DMS 273 (cell line): ENCODE results near the gene TRMT1.
A peak's percentile ranks its signal among the peaks of the same experiment; 100 is the strongest.
"Not testable (repeated sequence)": the region's sequence is repeated elsewhere in the genome, so short reads cannot be mapped to it uniquely, and the experiment has no call there.

Source experiments
- DNase-seq: peaks from one replicate; lab custom pipeline; 2025; ENCODE audit not compliant: unreplicated experiment; lab: John Stamatoyannopoulos, UW

TRMT1 gene

DNA sequence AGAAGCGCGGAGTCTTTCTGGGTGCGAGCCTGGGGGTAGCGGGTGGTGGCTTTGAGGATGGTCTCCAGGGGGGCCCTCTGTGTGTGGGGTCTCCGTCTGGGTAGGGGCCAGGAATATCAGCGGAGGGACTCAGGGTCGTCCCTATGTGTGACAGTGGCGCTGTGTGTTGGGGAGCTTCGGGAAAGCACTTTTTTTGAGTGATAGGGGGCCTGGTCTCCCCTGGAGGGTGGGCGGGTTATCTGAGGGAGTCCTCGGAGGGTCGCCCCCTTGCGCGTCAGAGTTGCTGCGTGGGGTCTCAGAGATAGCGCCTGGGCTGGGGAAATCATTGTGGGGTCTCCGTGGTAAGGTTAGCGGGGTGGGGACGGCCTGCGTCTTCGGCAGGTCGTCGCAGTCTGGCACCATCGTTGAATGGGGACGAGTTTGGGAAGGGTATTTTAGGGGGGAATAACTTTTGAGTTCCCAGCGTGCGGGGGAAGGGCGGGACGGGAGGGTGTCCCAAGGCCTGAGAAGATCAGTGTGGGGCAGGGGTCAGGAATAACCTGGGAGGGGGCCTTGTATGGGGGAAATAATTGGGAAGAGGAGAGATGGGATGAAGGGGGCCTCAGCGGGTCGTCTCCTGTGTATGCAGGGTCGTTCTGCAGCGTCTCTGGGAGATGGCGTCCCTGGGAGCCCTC, 34.5 kb upstream of the TRMT1 start:
- peak; percentile 69 for DNase-seq

DNA sequence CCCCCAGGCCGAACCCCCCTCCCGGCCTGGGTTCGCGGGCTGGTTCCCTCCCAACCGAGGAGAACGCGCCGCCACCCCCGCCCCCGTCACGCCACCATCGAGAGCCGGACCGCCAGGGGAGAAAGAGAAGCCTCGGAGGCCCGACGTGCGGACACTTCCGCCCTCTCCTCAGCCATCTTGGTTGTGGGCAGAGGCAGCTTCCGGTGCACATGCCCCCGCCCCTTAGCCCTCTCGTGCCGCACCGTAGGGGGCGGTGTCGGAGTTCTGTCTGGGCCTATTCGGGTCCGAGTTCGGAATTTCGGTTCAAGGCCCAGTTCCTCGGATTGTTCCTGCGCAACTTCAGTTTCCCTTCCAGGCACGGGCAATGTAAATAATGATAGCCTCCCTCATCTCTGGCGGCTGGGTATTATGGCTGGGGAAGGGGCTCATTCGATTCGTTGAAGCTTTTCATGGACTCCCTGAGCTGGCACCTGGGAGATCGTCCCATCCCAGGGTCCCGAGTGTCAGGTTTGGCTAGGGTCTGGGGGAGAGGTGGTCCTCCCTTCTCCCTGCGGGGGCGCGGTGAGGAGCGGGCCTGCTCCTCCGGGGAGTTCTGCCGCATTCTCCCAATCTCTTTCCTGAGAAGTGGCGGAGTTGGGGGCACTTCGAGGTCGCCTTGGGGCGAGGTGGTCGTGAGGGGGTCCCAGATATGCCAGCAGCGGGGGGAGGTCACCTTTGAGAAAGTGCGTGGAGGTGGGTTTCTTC, 33.8 kb upstream of the TRMT1 start, which contains the start of the genes IER2 and STX10:
Gene IER2 (plus strand): TSS at position 225 of the 744 bp plus-strand sequence. CDS start 2,776 bp downstream, outside the sequence.
Gene STX10 (minus strand): TSS at position 189 of the 744 bp plus-strand sequence. CDS start 202 bp downstream, outside the sequence.
- DNase-seq: peak; percentile 98

DNA sequence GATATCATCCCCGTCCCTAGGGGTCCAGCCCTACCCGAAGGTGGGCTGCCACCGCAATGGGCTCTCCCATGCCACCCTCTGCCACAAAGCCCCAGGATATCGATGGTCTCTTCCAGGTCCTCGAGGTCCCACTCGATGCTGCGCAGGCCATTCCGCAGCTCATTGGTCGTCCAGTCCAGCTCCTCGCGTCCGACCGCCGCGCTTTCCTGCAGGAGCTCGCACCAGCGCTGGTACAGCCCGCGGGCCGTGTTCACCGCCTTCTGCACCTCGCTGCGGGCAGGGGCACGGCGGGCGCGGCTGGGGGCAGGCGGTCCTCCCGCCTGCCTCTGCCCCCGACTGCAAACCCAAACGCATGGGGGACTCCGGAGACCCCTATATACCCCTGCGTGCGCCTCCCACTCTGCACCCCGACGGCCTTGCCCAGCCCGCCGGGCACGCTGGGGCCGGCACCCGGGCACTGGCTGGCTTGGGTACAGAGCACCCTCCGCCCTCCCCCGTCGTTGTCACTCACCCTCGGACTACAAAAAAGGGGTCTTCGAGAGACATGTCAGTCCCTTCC, 33.2 kb upstream of the TRMT1 start:
- DNase-seq: peak; percentile 75

DNA sequence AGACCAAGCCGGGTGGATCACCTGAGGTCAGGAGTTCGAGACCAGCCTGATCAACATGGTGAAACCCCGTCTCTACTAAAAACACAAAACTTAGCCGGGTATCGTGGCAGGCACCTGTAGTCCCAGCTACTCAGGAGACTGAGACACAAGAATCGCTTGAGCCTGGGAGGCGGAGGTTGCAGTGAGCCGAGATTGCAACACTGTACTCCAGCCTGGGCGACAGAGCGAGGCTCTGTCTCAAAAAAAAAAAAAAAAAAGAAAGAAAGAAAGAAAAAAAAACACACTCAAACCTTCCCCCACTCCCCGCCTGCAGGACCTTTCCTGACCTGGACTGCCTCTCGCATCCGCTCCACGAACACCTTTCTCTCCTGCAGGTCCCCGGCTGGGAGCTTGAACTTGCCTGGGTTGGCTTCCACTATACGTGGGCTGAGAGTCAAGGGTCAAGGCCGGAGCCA, 32.7 kb upstream of the TRMT1 start:
- not testable (repeated sequence) for DNase-seq

DNA sequence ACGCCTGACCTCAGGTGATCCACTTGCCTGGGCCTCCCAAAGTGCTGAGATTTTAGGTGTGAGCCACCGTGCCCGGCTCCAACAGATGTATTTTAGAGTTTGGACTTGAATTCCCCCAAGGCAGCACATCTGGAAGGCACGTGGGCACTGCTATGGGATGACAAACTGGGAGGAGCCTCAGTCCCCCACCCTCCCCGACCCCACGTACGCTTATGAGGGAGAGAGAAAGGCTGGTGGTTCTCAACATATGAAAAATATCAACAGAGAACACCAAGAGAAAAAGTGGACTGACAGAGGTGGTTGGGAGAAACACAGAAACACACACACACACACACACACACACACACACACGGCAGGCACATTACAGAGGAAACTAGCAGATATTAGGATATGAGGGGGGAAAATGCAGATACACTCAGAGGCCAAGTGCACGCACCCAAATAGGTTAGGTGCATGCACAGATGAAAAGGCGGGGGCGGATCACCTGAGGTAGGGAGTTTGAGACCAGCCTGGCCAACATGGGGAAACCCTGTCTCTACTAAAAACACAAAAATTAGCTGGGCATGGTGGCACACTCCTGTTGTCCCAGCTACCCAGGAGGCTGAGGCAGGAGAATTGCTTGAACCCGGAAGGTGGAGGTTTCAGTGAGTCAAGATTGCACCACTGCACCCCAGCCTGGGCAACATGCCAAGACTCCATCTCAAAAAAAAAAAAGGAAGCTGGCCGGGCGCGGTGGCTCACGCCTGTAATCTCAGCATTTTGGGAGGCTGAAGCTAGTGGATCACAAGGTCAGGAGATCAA, 30.4 kb upstream of the TRMT1 start:
- DNase-seq: no peak

DNA sequence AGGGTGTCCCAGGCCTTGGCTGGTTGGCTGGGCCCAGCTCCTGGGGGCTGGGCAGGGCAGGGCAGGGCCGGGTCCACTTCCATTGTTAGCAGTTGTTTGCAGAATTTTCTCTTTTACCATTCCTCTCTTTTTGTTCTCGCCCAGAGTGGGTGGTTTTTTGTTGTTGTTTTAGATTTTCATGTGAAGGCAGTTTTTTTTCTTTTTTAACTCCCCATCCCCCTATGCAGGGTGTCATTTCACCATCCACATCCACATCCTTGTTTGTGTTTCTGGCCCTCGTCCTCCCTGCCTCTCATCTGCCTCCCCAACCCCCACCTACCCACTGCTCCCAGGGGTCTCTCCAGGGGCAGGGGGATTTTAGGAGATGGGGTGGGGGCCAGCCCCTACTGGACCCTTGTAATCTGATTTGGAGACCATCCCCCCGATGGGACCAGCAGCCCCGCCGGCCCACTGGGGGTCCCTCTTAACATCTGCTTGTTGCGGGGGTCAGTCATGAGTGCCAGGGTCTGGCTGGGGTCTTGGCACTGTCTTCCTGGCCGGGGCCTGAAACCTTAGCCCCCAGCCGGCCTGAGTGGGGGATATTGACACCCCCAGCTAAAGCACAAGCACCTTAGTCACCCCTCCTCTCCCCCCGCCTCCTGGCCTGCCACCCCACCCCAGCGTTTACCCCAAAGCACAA, 23.2 kb upstream of the TRMT1 start:
- DNase-seq: no peak

DNA sequence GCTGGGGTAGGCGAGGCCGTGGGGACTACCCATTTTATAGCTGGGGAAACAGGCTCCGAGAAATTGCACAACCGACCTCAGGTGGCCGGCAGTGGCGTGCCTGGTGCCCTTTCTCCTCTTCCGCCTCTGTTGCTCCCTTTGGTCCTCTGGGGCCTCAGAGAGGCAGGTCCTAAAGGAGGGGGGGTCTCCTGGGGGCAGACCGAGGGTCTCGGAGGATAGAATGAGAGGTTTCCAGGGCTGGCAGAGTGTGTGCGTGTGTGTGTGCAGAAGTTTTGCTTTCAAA, 22.3 kb upstream of the TRMT1 start:
- DNase-seq: no peak

DNA sequence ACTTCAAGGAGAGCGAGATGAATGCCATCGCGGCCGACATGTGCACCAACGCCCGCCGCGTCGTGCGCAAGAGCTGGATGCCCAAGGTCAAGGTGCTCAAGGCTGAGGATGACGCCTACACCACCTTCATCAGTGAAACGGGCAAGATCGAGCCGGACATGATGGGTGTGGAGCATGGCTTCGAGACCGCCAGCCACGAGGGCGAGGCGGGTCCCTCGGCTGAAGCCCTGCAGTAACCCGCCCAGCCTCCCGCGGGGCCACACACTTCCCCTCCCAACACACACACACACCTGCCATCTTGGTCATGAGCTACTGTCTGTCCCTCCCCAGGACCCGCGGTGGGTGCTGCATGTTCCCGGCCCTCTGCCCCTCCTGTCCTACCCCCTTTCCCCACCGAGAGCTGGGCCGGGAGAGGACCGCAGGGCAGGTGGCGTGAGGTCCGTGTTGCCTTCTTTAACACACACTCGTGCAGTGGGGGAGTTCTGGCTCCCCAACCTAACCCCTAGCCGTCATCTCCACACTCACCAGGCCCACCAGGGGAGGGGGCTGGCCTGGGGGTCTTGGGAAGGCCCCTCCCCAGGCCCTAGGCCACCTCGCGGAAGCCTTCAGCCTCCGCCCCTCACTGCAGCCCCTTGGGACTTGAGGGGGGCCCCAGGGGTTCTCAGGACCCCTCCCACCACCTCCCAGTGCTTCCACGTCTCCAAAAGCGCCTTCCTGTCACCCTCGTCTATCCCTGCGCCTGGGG, 21.8 kb upstream of the TRMT1 start:
- no peak for DNase-seq

DNA sequence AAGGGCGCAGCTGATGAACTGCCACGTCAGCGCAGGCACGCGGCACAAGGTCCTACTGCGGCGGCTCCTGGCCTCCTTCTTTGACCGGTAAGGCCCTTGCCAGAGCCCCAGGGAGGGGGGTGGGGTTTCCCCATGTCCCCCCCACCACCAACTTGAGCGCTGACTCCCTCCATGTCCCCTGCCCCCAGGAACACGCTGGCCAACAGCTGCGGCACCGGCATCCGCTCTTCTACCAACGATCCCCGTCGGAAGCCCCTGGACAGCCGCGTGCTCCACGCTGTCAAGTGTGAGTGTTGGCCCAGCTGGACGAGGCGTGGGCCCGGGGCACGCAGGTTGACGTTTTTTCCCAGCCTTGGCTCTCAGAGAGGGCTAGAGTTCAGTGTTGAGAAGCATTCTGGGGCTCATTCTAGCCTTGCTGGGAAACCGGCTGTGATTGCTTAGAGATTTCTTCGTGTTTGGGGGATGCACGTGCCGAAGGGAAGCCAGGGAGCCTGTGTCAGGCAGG, 20.8 kb upstream of the TRMT1 start:
- no peak for DNase-seq

DNA sequence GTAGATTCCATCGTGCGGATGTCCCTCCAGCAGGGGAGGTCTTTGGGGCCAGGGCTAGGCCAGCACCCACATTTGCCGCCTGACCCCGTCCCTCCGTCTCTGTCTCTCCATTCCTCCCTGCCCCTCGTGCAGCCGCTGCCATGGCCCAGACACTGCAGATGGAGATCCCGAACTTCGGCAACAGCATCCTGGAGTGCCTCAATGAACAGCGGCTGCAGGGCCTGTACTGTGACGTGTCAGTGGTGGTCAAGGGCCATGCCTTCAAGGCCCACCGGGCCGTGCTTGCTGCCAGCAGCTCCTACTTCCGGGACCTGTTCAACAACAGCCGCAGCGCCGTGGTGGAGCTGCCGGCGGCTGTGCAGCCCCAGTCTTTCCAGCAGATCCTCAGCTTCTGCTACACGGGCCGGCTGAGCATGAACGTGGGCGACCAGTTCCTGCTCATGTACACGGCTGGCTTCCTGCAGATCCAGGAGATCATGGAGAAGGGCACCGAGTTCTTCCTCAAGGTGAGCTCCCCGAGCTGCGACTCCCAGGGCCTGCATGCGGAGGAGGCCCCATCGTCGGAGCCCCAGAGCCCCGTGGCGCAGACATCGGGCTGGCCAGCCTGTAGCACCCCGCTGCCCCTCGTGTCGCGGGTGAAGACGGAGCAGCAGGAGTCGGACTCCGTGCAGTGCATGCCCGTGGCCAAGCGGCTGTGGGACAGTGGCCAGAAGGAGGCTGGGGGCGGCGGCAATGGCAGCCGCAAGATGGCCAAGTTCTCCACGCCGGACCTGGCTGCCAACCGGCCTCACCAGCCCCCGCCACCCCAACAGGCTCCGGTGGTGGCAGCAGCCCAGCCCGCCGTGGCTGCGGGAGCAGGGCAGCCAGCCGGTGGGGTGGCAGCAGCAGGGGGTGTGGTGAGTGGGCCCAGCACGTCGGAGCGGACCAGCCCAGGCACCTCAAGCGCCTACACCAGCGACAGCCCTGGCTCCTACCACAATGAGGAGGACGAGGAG, 18.8 kb upstream of the TRMT1 start:
- DNase-seq: no peak

DNA sequence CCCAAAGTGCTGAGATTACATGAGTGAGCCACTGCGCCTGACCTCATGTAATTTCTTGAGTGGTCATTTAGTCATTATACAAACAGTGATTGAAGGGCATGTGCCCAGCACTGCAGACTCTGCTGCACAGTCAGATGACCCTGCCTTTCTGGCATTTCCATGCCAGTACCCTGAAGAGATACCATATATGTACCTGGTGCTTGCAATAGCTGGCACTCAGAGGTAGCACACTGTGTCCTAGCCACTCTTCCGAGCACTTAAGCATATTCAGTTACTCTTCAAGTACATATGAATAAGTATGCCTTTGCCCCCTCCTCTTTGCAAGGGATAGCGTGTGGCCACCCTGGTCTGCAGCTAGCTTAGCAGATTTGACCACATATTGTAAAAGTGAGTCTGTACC, 18.1 kb upstream of the TRMT1 start:
- no peak for DNase-seq

DNA sequence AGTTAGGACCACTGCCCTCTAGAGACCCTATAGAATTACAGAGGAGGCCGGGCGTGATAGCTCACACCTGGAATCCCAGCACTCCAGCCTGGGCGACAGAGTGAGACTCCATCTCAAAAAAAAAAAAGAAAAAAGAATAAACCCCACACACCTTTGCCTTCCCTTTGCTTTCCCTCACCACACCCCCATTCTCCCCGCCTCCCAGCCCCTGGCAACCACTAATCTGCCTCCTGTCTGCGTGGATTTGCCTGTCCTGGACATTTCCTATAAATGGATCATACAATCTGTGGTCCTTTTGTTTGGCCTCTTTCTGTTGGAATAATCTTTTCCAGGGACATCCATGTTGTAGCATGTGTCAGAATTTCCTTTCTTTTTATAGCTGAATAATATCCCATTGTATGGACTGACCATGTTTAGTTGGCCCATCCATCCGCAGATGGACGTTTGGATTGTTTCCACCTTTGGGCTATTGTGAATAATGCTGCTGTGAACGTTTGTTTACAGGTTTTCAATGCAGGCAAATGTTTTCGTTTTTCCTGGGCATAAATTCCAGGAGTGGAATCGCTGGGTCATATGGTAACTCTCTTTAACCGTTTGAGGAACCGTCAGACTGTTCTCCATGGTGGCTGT, 16.8 kb upstream of the TRMT1 start:
- no peak for DNase-seq

DNA sequence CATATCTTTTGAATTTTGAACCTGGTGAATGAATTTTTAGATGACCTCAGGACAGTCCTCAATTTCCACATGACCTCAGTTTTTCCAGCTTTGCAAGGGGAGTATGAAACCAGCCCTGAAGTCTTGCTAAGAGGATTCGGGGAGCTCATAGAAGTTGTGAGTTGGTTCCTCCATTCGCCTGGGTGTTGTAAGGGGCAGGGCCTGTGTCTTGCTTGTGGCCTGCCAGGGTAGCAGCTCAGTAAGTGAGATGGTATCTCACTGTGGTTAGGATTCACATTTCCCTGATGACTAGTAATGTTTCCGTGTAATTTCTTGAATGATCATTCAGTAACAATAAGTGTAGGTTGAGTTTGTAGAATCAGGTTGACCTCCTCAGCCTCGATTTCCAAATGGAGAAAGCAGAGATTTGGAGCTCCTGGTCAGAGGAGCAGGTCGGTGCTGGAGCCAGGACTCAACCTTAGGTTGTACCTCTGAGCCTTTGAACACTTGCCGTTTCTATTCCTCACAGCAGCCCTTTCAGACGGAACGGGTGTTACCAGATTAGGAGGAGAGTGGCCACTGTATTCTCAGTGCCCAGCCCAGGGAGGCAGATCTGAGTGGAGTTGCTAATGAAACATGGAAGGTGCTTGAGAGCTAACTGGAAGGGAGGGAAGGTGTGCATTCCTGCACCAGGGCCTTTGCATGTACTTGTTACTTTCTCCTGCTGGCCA, 16.1 kb upstream of the TRMT1 start:
- no peak for DNase-seq

DNA sequence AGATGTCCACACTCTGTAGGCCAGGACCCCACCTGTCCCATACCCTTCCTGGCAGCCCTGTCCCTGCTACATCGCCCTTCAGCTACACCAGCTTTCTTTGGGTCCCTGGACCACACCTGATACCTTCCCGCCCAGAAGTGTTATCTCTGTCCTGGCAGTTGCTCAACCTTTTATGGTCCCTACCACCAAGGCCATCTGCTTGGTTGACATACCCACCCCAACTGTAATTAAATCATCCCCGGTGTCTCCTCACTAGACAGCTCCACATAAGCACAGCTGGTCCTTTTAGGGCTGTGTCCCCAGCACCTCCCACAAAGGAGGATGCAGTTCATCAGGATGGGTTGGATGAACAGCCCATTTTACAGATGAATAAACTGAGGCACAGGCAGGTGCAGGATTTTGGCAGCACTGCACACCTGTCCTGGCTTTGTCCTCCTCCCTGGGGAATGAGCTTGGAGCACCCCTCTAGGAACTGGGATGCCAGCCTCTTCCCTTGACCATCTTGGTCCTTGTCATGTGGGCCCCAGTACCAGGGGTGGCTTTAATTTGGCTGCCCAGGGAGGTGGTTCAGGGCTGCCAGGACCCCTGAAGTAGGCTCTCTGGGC, 14.4 kb upstream of the TRMT1 start:
- no peak for DNase-seq

DNA sequence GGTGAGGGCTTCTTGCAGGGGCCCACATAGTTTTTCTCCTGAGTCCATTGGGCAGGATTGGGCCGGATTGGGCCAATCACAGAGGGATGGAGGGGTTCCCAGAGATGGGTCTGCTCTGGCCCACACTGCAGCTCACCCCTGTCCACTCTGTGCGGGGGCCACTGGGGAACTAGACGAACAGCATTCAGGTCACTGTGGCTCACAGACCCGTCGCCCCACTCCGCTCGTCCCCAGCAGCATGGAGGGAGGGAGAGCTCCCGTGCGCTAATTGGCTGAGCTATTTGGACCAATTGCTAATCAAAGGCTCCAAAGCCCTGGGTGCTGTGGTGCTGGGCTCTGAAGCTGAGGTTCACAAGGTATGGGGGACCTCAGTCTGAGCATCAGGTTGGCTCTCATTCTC, 12.8 kb upstream of the TRMT1 start:
- DNase-seq: no peak

DNA sequence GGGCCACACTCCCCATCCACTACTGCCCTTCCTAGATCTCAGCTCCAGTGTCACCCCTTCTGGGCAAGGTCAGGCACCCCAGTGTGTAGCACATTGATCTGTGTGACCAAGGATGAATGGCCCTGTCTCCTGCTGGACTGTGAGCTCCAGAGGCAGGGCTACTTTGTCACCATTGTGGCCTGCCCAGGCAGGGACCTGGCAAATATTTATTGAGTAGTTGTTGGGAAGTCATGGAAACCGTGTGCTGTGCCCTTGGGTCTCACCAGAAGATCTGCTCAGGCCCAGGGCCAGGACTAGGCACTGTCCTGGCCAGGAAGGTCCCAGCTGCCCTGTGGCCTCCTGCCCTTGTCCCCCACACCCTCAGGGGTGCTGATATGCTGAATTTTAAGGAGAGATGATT, 12.0 kb upstream of the TRMT1 start:
- DNase-seq: no peak

DNA sequence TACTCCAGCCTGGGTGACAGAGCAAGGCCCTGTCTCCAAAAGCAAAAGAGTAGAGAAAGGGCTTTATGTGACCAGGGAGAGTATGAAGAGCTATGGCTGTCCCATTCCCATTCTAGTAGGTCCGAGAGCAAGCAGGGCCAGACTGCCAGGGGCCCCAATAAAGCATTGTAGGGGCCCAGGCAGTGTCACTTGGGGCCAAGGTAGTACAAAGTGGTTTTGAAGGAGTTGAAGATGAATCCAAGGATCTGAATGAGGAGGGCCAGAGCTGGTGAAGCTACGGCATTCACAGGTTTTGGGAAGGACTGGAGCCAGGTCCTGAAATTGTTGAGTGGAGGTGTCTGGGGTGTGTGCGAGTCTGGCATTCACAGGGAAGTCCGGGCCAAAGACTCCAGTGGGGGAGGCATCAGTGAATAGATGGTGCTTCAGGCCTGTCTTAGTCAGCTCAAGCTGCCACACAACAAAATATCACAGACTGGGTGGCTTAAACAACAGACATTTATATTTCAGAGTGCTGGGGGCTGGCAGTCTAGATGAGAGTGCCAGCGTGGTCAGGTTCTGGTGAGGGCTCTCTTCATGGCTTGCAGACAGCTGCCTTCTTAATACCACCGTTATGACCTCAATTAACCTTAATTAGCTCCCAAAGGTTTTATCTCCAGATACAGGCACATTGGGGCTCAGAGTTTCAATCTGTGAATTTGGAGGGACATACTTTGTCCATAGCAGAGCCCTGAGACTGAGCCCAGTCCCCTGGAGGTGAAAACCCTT, 11.5 kb upstream of the TRMT1 start:
- DNase-seq: no peak
